OCI-LY7 (cell line): ENCODE measurements around the gene TIGD7.

ENCODE experiments used
- CTCF ChIP-seq: fragments of 200-600 bp; sonication (generic); conservative IDR thresholded peaks from 2 replicates; pipeline ENCODE4 v1.5.1; 2014; ENCODE audit warnings: mild to moderate bottlenecking, antibody characterized with exemption, low read length, moderate library complexity, mixed read lengths
- EZH2phosphoT487 ChIP-seq: fragments of 200-600 bp; sonication (generic); IDR thresholded peaks from 2 replicates; pipeline ENCODE4 v1.6.1; 2018; ENCODE audit warnings: low read depth, borderline replicate concordance, mild to moderate bottlenecking, mixed run types, antibody characterized with exemption, low read length, moderate library complexity, mixed read lengths

GRCh38 chr16:3295209-3295608 is 10.0 kb downstream of the TIGD7 start:
- TF ChIP-seq CTCF (no peak), EZH2phosphoT487 (no peak)
